Panc1 (cell line): ENCODE measurements around the gene FANK1. TPM values are rescaled to one million over a fixed set of nuclear protein-coding genes. Genes with fewer than 3 reads are reported as not detected.

Experiments
- ATAC-seq: fragments of 200-7000 bp; cut with Tn5 transposase; 2 replicates; pipeline ENCODE4 v1.9.1; 2020; ENCODE audit warnings: mild to moderate bottlenecking, moderate library complexity
- BruUV-seq: library from RNA; stranded (reverse); fragments of 400-500 nt; replicated peaks from 2 replicates; lab custom pipeline; 2021; lab: Mats Ljungman, UMichigan
- CTCF ChIA-PET: fragments of 300-600 bp; sonication (Branson Sonifier 250); formaldehyde crosslinking; loops from one replicate; lab custom pipeline; 2022; ENCODE audit warnings: antibody characterized with exemption; lab: Charles Lee
- POLR2A ChIA-PET: fragments of 300-600 bp; sonication (Branson Sonifier 250); formaldehyde crosslinking; loops from one replicate; lab custom pipeline; 2022; ENCODE audit warnings: antibody characterized with exemption; lab: Charles Lee
- DNase-seq: peaks from one replicate; pipeline ENCODE4 v3.0.0-alpha.2; 2010; ENCODE audit warnings: low read depth, low spot score
- H3K27ac ChIP-seq: 2 replicates; pipeline ENCODE4 v1.5.1; 2011; ENCODE audit warnings: mild to moderate bottlenecking, low read length, inconsistent platforms
- H3K27me3 ChIP-seq: fragments of 200-500 bp; sonication (Bioruptor generic); 2 replicates; pipeline ENCODE4 v1.6.0; 2014; ENCODE audit warnings: low read length, inconsistent platforms; ENCODE audit not compliant: control insufficient read depth, insufficient read depth
- H3K36me3 ChIP-seq: fragments of 200-500 bp; sonication (Bioruptor generic); 2 replicates; pipeline ENCODE4 v1.5.1; 2014; ENCODE audit warnings: inconsistent platforms, mild to moderate bottlenecking, low read length, moderate library complexity; ENCODE audit not compliant: control insufficient read depth, insufficient read depth
- H3K4me1 ChIP-seq: 2 replicates; pipeline ENCODE4 v1.5.1; 2011; ENCODE audit warnings: inconsistent platforms, mild to moderate bottlenecking, low read length, moderate library complexity; ENCODE audit not compliant: control insufficient read depth, insufficient read depth
- H3K4me3 ChIP-seq, 2 experiments: 2 replicates each; pipeline ENCODE4 v1.5.1; 2011 to 2012; ENCODE audit warnings: low read depth in 2 of 2, low read length in 2 of 2, mild to moderate bottlenecking in 2 of 2, inconsistent platforms in 1 of 2, moderate library complexity in 1 of 2
- H3K9me3 ChIP-seq: fragments of 200-500 bp; sonication (Bioruptor generic); 2 replicates; pipeline ENCODE4 v1.5.1; 2014; ENCODE audit warnings: low read depth, mild to moderate bottlenecking, inconsistent platforms, low read length, moderate library complexity; ENCODE audit not compliant: control insufficient read depth, insufficient read depth
- CTCF ChIP-seq: fragments of 450-650 bp; IDR thresholded peaks from 2 replicates; pipeline ENCODE4 v1.5.1; 2017; ENCODE audit warnings: mild to moderate bottlenecking
- POLR2AphosphoS5 ChIP-seq: IDR thresholded peaks from 2 replicates; pipeline ENCODE4 v1.6.1; 2012; ENCODE audit warnings: mild to moderate bottlenecking, low read depth, low read length, moderate library complexity
- SIN3A ChIP-seq: IDR thresholded peaks from 2 replicates; pipeline ENCODE4 v1.6.1; 2012; ENCODE audit warnings: low read depth, mild to moderate bottlenecking, low read length, moderate library complexity, borderline replicate concordance; ENCODE audit not compliant: insufficient read depth
- TCF7L2 ChIP-seq: IDR thresholded peaks from 2 replicates; pipeline ENCODE4 v1.6.1; 2011; ENCODE audit warnings: mild to moderate bottlenecking, low read depth, low read length, inconsistent platforms
- in situ Hi-C: cut with HindIII; loops from 2 replicates; pipeline ENCODE4 v1.10.0; 2016; ENCODE audit warnings: low sequenced_read_pairs, low pct_unique_long_range_greater_than_20kb
- intact Hi-C: fragments of 100-400 bp; cut with micrococcal nuclease; formaldehyde crosslinking; loops from one replicate; pipeline ENCODE4 v1.10.0; 2022; ENCODE audit not compliant: unreplicated experiment
- total RNA-seq: library from RNA; stranded (reverse); gene quantifications from one replicate; pipeline ENCODE4 v1.2.1, GENCODE V29; 2021; ENCODE audit not compliant: unreplicated experiment
- TF ChIP-seq, protein P1 (sequence below), 2 experiments: IDR thresholded peaks; 2 replicates each; pipeline ENCODE4 v1.6.1; 2011 to 2012; ENCODE audit warnings: low read depth in 2 of 2, control low read depth in 1 of 2, low read length in 1 of 2, mild to moderate bottlenecking in 1 of 2, moderate library complexity in 1 of 2; ENCODE audit not compliant: insufficient read depth in 1 of 2

Gene FANK1
- total RNA-seq, 1 experiment from 2014 or later = 19.1 TPM

DNA sequence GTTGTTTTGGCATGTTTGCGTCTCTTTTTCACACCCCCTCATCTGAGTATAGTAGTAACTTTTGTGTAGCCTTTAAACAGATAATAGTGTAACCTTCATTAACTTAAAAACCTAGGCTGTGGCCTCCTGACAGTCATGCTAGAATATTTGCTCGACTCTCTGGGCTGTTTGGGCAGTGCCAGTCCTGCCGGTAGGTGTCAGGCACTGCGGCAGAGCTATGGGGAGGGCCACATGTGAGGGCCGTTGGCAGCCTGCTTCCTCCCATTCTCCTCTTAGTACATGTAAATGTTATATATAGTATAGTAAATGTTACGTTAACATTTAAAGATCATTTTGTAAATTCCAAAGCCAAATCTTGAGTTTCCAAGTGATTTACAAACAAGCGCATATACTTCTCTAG lies 46.9 kb upstream of the FANK1 start:
- in situ Hi-C loops (no loop called here), intact Hi-C loops (no loop called here)
- Histone ChIP-seq H3K27me3 (no peaks in the 10 kb centered on the region), H3K4me3 (no peak overlapping the region), H3K4me1 (no peaks in the 10 kb centered on the region), H3K9me3 (no peaks in the 10 kb centered on the region), H3K36me3 (peaks cover 44% of the 10 kb centered on the region), H3K27ac (no peak overlapping the region)
- ChIA-PET CTCF (no interaction called here), POLR2A (no interaction called here)
- DNase-seq (no peak), ATAC-seq (no peak)
- TF ChIP-seq POLR2AphosphoS5 = no peak
- no peak for TF ChIP-seq SIN3A
- TF ChIP-seq CTCF = no peak
- TF ChIP-seq TCF7L2 = no peak
- TF ChIP-seq, protein P1, sequence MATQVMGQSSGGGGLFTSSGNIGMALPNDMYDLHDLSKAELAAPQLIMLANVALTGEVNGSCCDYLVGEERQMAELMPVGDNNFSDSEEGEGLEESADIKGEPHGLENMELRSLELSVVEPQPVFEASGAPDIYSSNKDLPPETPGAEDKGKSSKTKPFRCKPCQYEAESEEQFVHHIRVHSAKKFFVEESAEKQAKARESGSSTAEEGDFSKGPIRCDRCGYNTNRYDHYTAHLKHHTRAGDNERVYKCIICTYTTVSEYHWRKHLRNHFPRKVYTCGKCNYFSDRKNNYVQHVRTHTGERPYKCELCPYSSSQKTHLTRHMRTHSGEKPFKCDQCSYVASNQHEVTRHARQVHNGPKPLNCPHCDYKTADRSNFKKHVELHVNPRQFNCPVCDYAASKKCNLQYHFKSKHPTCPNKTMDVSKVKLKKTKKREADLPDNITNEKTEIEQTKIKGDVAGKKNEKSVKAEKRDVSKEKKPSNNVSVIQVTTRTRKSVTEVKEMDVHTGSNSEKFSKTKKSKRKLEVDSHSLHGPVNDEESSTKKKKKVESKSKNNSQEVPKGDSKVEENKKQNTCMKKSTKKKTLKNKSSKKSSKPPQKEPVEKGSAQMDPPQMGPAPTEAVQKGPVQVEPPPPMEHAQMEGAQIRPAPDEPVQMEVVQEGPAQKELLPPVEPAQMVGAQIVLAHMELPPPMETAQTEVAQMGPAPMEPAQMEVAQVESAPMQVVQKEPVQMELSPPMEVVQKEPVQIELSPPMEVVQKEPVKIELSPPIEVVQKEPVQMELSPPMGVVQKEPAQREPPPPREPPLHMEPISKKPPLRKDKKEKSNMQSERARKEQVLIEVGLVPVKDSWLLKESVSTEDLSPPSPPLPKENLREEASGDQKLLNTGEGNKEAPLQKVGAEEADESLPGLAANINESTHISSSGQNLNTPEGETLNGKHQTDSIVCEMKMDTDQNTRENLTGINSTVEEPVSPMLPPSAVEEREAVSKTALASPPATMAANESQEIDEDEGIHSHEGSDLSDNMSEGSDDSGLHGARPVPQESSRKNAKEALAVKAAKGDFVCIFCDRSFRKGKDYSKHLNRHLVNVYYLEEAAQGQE (IDR thresholded peaks at IDR 0.05; ENCODE audit: insufficient read depth in 1 of 2, low read depth in 2 of 2, low read length in 1 of 2) = no peak
- no TSS peak for BruUV-seq

DNA sequence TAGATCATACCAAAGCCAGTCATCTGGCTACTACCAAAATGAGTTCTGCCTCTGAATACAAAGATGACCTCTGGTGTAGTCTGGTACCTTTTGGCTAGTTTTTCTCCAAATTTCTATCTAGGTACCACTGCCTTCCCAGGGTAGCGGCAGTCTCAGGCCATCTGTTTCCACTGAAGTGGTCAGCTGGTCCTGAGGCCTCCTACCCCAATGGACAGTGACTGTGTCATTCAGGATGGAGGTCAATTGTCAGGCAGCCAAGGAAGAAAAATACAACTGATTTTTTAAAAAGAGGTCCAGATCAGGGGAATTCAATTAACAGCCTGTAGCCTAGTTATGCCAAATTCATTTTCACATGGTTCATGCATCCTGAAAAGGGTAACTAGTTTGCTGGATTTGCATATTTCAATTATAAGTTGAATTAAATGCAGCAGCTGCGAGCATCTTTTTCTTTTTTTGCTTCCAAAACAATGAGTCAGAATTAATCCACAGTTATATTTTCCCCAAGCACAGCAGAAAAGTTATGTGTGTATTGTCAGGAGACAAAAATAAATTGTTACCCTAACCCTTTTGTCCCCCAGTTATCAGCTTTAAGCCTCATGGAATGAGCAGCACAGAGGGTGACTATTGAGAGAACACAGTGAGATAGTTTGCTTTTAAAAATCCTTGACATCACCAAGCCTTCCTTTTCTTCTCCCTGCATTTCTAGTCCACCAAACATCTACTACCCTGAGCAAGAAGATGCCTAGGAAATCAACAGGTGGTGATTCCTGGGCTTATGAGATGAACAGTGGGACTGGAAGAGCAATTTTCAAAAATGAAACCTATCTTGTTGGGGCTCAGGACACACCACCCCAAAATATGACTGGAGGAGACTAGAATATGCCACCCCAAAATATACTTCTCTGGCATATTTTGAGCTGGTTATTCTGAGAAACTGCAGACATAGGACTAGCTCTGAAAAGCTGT lies 45.3 kb upstream of the FANK1 start:
- ChIA-PET POLR2A (interaction anchor here (0.6 kb wide), 1 partner anchor 13 kb away, joined by 8 read pairs; no protein-coding TSS in a partner anchor), CTCF (no interaction called here)
- Histone ChIP-seq H3K36me3 (peaks cover 39% of the 10 kb centered on the region), H3K27ac (no peak overlapping the region), H3K4me3 (no peak overlapping the region), H3K9me3 (no peaks in the 10 kb centered on the region), H3K27me3 (no peaks in the 10 kb centered on the region), H3K4me1 (no peaks in the 10 kb centered on the region)
- in situ Hi-C loops (no loop called here), intact Hi-C loops (no loop called here)
- ATAC-seq = no peak
- TF ChIP-seq CTCF (no peak), SIN3A (no peak), POLR2AphosphoS5 (no peak), TCF7L2 (no peak)
- TF ChIP-seq, protein P1 (IDR thresholded peaks at IDR 0.05; ENCODE audit: insufficient read depth in 1 of 2, low read depth in 2 of 2, low read length in 1 of 2) = no peak
- no TSS peak for BruUV-seq
- no peak for DNase-seq
